Esophagus squamous epithelium (tissue), 5 donors: ENCODE data around the gene ADCYAP1R1. TPM values are rescaled to one million over a fixed set of nuclear protein-coding genes. Genes with fewer than 3 reads are reported as not detected.
A peak's percentile ranks its signal among the peaks of the same experiment; 100 is the strongest.

Experiments
- DNase-seq: peaks from one replicate; lab custom pipeline; 2025; lab: John Stamatoyannopoulos, UW
- H3K27ac ChIP-seq, 4 donors: fragments of 200-600 bp; sonication (generic); one replicate each; pipeline ENCODE4 v1.5.1; 2016 to 2019; ENCODE audit warnings: mild to moderate bottlenecking in 1 of 4
- H3K27me3 ChIP-seq, 4 donors: fragments of 200-600 bp; sonication (generic); 1 replicate in 3 of 4; 2 replicates in 1 of 4; pipeline versions ENCODE4 v1.5.1 to v1.6.0; 2017 to 2021; ENCODE audit warnings: antibody characterized with exemption in 1 of 4
- H3K36me3 ChIP-seq, 3 donors: fragments of 200-600 bp; sonication (generic); one replicate each; pipeline ENCODE4 v1.5.1; 2016 to 2019
- H3K4me1 ChIP-seq, 3 donors: fragments of 200-600 bp; sonication (generic); one replicate each; pipeline ENCODE4 v1.5.1; 2017 to 2019
- H3K4me3 ChIP-seq, 4 donors: fragments of 200-600 bp; sonication (generic); 1 replicate in 3 of 4; 2 replicates in 1 of 4; pipeline ENCODE4 v1.5.1; 2016 to 2019; ENCODE audit warnings: mild to moderate bottlenecking in 2 of 4, moderate library complexity in 1 of 4
- H3K9me3 ChIP-seq, 3 donors: fragments of 200-600 bp; sonication (generic); one replicate each; pipeline ENCODE4 v1.5.1; 2016 to 2019
- CTCF ChIP-seq, 6 experiments: fragments of 450-650 bp in 4 of 6; fragments of 200-600 bp in 2 of 6; sonication (generic) in 2 of 6; IDR thresholded peaks; one replicate each; pipeline ENCODE4 v1.5.1; 2016 to 2019; ENCODE audit warnings: antibody characterized with exemption in 6 of 6, mild to moderate bottlenecking in 4 of 6, moderate library complexity in 4 of 6
- POLR2A ChIP-seq, 4 donors: fragments of 450-650 bp; IDR thresholded peaks; one replicate each; pipeline ENCODE4 v1.6.1; 2017; ENCODE audit warnings: antibody characterized with exemption in 4 of 4, mild to moderate bottlenecking in 4 of 4, moderate library complexity in 3 of 4
- WGBS, 2 donors: methylation state at CpG; one replicate each; pipeline ENCODE4 v1.1.5; 2018; 5-methylcytosine and 5-hydroxymethylcytosine counted together
- intact Hi-C: fragments of 100-400 bp; cut with DNase I; formaldehyde crosslinking; loops from one replicate; pipeline ENCODE4 v1.15.0; 2022
- total RNA-seq, 4 donors: library from RNA; depleted of rRNA; stranded (reverse); fragments of >200 nt; gene quantifications; one replicate each; pipeline ENCODE4 v1.1.0, GENCODE V29; 2016
- donor health status: DM: yes; HTN: yes; CAD: no.

The ADCYAP1R1 gene
- total RNA-seq: 10 to 100 TPM in 1 of 4 donors, under 1 TPM in 3; 0.15 to 10.5 (median 0.20) TPM

- Histone ChIP-seq H3K9me3 (no peaks in the 10 kb centered on the region), H3K36me3 (no peaks in the 10 kb centered on the region), H3K27me3 (peaks cover 0 to 87% (median 15%) of the 10 kb centered on the region in 4 donors), H3K4me3 (peak within 1 kb of the TSS in 3 of 4 donors; percentile 34 to 61 (median 47)), H3K27ac (peak within 1 kb of the TSS in 2 of 4 donors; percentile 52), H3K4me1 (peaks cover 5 to 17% (median 9%) of the 10 kb centered on the region in 3 donors)
- intact Hi-C loops: no loop called here
- WGBS, 2 donors: 9 to 36% methylated on average over 4 to 7 of the region's 56 CpGs
- DNase-seq: no peak
- TF ChIP-seq POLR2A (IDR thresholded peaks at IDR 0.05) (no peak), CTCF (IDR thresholded peaks at IDR 0.05) (no peak)
Measured at GRCh38 chr7:31051598-31052486, at the start of gene ADCYAP1R1. Gene ADCYAP1R1 (plus strand): TSS chr7:31052308. CDS start chr7:31063265, 10,957 bp downstream.

GRCh38 chr7:31003097-31003496 is 49.0 kb upstream of the ADCYAP1R1 start:
- 77 to 88% methylated on average over 2 of the region's 2 CpGs for WGBS, 2 donors
- intact Hi-C loops: no loop called here

GRCh38 chr7:31003721-31004120 is 48.4 kb upstream of the ADCYAP1R1 start:
- H3K9me3 ChIP-seq: peaks cover 0 to 5% (median 0%) of the 10 kb centered on the region in 3 donors
- no peaks in the 10 kb centered on the region for H3K4me1 ChIP-seq
- no peak overlapping the region for H3K4me3 ChIP-seq
- H3K36me3 ChIP-seq: no peaks in the 10 kb centered on the region
- WGBS, 2 donors: 91 to 93% methylated on average over 3 to 6 of the region's 6 CpGs
- intact Hi-C loops: no loop called here
- peaks cover 0 to 16% (median 0%) of the 10 kb centered on the region in 4 donors for H3K27me3 ChIP-seq
- no peak overlapping the region for H3K27ac ChIP-seq
- no peak for DNase-seq
- TF ChIP-seq POLR2A (IDR thresholded peaks at IDR 0.05) (no peak), CTCF (IDR thresholded peaks at IDR 0.05) (no peak)

More at GRCh38 chr7:31003097-31003496, 49.0 kb upstream of the ADCYAP1R1 start:
- Histone ChIP-seq H3K27ac (no peak overlapping the region), H3K27me3 (peaks cover 0 to 16% (median 0%) of the 10 kb centered on the region in 4 donors), H3K36me3 (no peaks in the 10 kb centered on the region), H3K4me1 (no peaks in the 10 kb centered on the region), H3K4me3 (no peak overlapping the region), H3K9me3 (peaks cover 0 to 5% (median 0%) of the 10 kb centered on the region in 3 donors)
- no peak for TF ChIP-seq POLR2A (IDR thresholded peaks at IDR 0.05)
- no peak for DNase-seq

- no peak for DNase-seq
- Histone ChIP-seq H3K4me1 (no peaks in the 10 kb centered on the region), H3K27ac (no peak overlapping the region), H3K9me3 (peaks cover 0 to 5% (median 0%) of the 10 kb centered on the region in 3 donors), H3K27me3 (peaks cover 0 to 16% (median 0%) of the 10 kb centered on the region in 4 donors), H3K4me3 (no peak overlapping the region), H3K36me3 (no peaks in the 10 kb centered on the region)
- 18 to 58% methylated on average over 1 of the region's 1 CpG for WGBS, 2 donors
- TF ChIP-seq CTCF (IDR thresholded peaks at IDR 0.05) (no peak), POLR2A (IDR thresholded peaks at IDR 0.05) (no peak)
- intact Hi-C loops: no loop called here
Measured at GRCh38 chr7:31004393-31004792, 47.7 kb upstream of the ADCYAP1R1 start.

- no peak overlapping the region for H3K4me3 ChIP-seq
- no peak overlapping the region for H3K27ac ChIP-seq
- H3K4me1 ChIP-seq: no peaks in the 10 kb centered on the region
- no peaks in the 10 kb centered on the region for H3K36me3 ChIP-seq
- H3K9me3 ChIP-seq: peaks cover 0 to 5% (median 0%) of the 10 kb centered on the region in 3 donors
- TF ChIP-seq CTCF (IDR thresholded peaks at IDR 0.05): no peak
- TF ChIP-seq POLR2A (IDR thresholded peaks at IDR 0.05): no peak
- intact Hi-C loops: no loop called here
- DNase-seq: no peak
- peaks cover 0 to 16% (median 0%) of the 10 kb centered on the region in 4 donors for H3K27me3 ChIP-seq
- 32 to 49% methylated on average over 5 of the region's 6 CpGs for WGBS, 2 donors
Measured at GRCh38 chr7:31006857-31007256, 45.3 kb upstream of the ADCYAP1R1 start.
